GM23338 (cell line): ENCODE measurements around the gene ZXDC. TPM values are rescaled to one million over a fixed set of nuclear protein-coding genes. Genes with fewer than 3 reads are reported as not detected.

ENCODE experiments used
- ATAC-seq: fragments of 200-7000 bp; cut with Tn5 transposase; 3 replicates; pipeline ENCODE4 v1.9.1; 2020
- DNase-seq: peaks from one replicate; pipeline ENCODE4 v3.0.0-alpha.2; 2015; ENCODE audit warnings: low spot score
- H2AFZ ChIP-seq: fragments of 200-600 bp; sonication (generic); 2 replicates; pipeline ENCODE4 v1.8.0; 2016; ENCODE audit warnings: antibody characterized with exemption, mild to moderate bottlenecking, moderate library complexity
- H3F3A ChIP-seq: fragments of 200-600 bp; sonication (generic); replicated peaks from 2 replicates; pipeline ENCODE4 v1.8.0; 2017; ENCODE audit warnings: antibody characterized with exemption, mixed run types, low read depth
- H3K27ac ChIP-seq: fragments of 200-600 bp; sonication (generic); 2 replicates; pipeline ENCODE4 v1.6.1; 2016; ENCODE audit warnings: low read depth
- H3K27me3 ChIP-seq: fragments of 200-600 bp; sonication (generic); 2 replicates; pipeline ENCODE4 v1.8.0; 2016; ENCODE audit warnings: mild to moderate bottlenecking, mixed run types, moderate library complexity; ENCODE audit not compliant: insufficient read depth
- H3K36me3 ChIP-seq: fragments of 200-600 bp; sonication (generic); 2 replicates; pipeline ENCODE4 v1.8.0; 2016; ENCODE audit warnings: mild to moderate bottlenecking; ENCODE audit not compliant: insufficient read depth
- H3K4me1 ChIP-seq: fragments of 200-600 bp; sonication (generic); 2 replicates; pipeline ENCODE4 v1.8.0; 2016; ENCODE audit warnings: mild to moderate bottlenecking, moderate library complexity; ENCODE audit not compliant: insufficient read depth
- H3K4me2 ChIP-seq: fragments of 200-600 bp; sonication (generic); 2 replicates; pipeline ENCODE4 v1.7.1; 2017; ENCODE audit warnings: mixed run types
- H3K4me3 ChIP-seq: fragments of 200-600 bp; sonication (generic); 2 replicates; pipeline ENCODE4 v1.6.1; 2016; ENCODE audit warnings: mixed run types
- H3K79me2 ChIP-seq: fragments of 200-600 bp; sonication (generic); replicated peaks from 2 replicates; pipeline ENCODE4 v1.8.0; 2017; ENCODE audit warnings: mild to moderate bottlenecking; ENCODE audit not compliant: insufficient read depth
- H3K9me2 ChIP-seq: fragments of 200-600 bp; sonication (generic); 2 replicates; pipeline ENCODE4 v1.8.0; 2017; ENCODE audit not compliant: insufficient read depth
- H4K20me1 ChIP-seq: fragments of 200-600 bp; sonication (generic); replicated peaks from 2 replicates; pipeline ENCODE4 v1.8.0; 2017; ENCODE audit warnings: mild to moderate bottlenecking; ENCODE audit not compliant: insufficient read depth
- H3K27ac Mint-ChIP-seq: 2 replicates; pipeline ENCODE4 v1.8.0; 2020; ENCODE audit warnings: inconsistent platforms, mild to moderate bottlenecking, moderate library complexity, mixed read lengths
- H3K27me3 Mint-ChIP-seq: 3 replicates; pipeline ENCODE4 v1.8.0; 2022; ENCODE audit warnings: low read depth, mild to moderate bottlenecking, moderate library complexity, mixed read lengths, inconsistent platforms; ENCODE audit not compliant: insufficient read depth, poor library complexity
- H3K36me3 Mint-ChIP-seq: 3 replicates; pipeline ENCODE4 v1.8.0; 2021; ENCODE audit warnings: low read depth, mild to moderate bottlenecking, inconsistent platforms, moderate library complexity, mixed read lengths
- H3K4me1 Mint-ChIP-seq: 3 replicates; pipeline ENCODE4 v1.8.0; 2020; ENCODE audit warnings: mild to moderate bottlenecking, inconsistent platforms, mixed read lengths
- H3K4me3 Mint-ChIP-seq: 3 replicates; pipeline ENCODE4 v1.8.0; 2021; ENCODE audit warnings: moderate library complexity, mild to moderate bottlenecking, inconsistent platforms, mixed read lengths
- H3K9me3 Mint-ChIP-seq: 3 replicates; pipeline ENCODE4 v1.8.0; 2020; ENCODE audit warnings: moderate library complexity, mild to moderate bottlenecking, inconsistent platforms, mixed read lengths
- CREB1 ChIP-seq: fragments of 250-450 bp; sonication (Bioruptor Pico); IDR thresholded peaks from 2 replicates; pipeline ENCODE4 v1.5.0; 2020; ENCODE audit warnings: low read depth, mild to moderate bottlenecking, moderate library complexity
- EZH2 ChIP-seq: fragments of 200-600 bp; sonication (generic); IDR thresholded peaks from one replicate; pipeline ENCODE4 v1.8.0; 2017; ENCODE audit warnings: antibody characterized with exemption, mild to moderate bottlenecking, low read depth; ENCODE audit not compliant: unreplicated experiment
- EZH2phosphoT487 ChIP-seq: fragments of 200-600 bp; sonication (generic); IDR thresholded peaks from one replicate; pipeline ENCODE4 v1.8.1; 2018; ENCODE audit warnings: antibody characterized with exemption; ENCODE audit not compliant: unreplicated experiment
- JUNB ChIP-seq: IDR thresholded peaks from one replicate; pipeline ENCODE4 v1.6.1; 2016; ENCODE audit warnings: antibody characterized with exemption; ENCODE audit not compliant: unreplicated experiment
- NANOG ChIP-seq: IDR thresholded peaks from 2 replicates; pipeline ENCODE4 v1.6.1; 2016; ENCODE audit warnings: antibody characterized with exemption, borderline replicate concordance
- POLR2AphosphoS5 ChIP-seq: IDR thresholded peaks from 2 replicates; pipeline ENCODE4 v1.6.1; 2016; ENCODE audit warnings: antibody characterized with exemption, low read depth
- STAT1 ChIP-seq: IDR thresholded peaks from one replicate; pipeline ENCODE4 v1.6.1; 2016; ENCODE audit warnings: antibody characterized with exemption; ENCODE audit not compliant: unreplicated experiment
- ZNF114 ChIP-seq: fragments of 250-450 bp; sonication (Bioruptor Pico); IDR thresholded peaks from 2 replicates; pipeline ENCODE4 v1.5.0; 2020; ENCODE audit warnings: mild to moderate bottlenecking, moderate library complexity
- ZNF331 ChIP-seq: fragments of 250-450 bp; sonication (Bioruptor Pico); IDR thresholded peaks from 2 replicates; pipeline ENCODE4 v1.5.0; 2020; ENCODE audit warnings: low read depth, mild to moderate bottlenecking, moderate library complexity
- polyA plus RNA-seq: library from polyadenylated mRNA; unstranded; fragments of >200 nt; fragmentation: Nextera tagmentation; extraction: Ambion mirVana; gene quantifications from 2 replicates; pipeline ENCODE4 v1.2.1, GENCODE V29; 2016
- total RNA-seq: library from RNA; depleted of rRNA; stranded (reverse); fragments of >200 nt; shearing (Covaris generic); gene quantifications from 2 replicates; pipeline ENCODE4 v1.2.3, GENCODE V29; 2014
- TF ChIP-seq, protein P1 (sequence below): fragments of 250-450 bp; sonication (Bioruptor Pico); IDR thresholded peaks from 2 replicates; pipeline ENCODE4 v1.5.0; 2020; ENCODE audit warnings: mild to moderate bottlenecking, moderate library complexity
- TF ChIP-seq, protein P2 (sequence below): IDR thresholded peaks from 2 replicates; pipeline ENCODE4 v1.6.1; 2016; ENCODE audit warnings: antibody characterized with exemption
- TF ChIP-seq, protein P3 (sequence below), 2 experiments: fragments of 200-600 bp in 1 of 2; sonication (generic) in 1 of 2; conservative IDR thresholded peaks; 2 replicates each; pipeline versions ENCODE4 v1.5.1 to v1.6.1; 2016 to 2017; ENCODE audit warnings: antibody characterized with exemption in 2 of 2, low read depth in 2 of 2, mild to moderate bottlenecking in 2 of 2, moderate library complexity in 1 of 2
- TF ChIP-seq, protein P4 (sequence below): IDR thresholded peaks from one replicate; pipeline ENCODE4 v1.6.1; 2018; ENCODE audit warnings: antibody characterized with exemption; ENCODE audit not compliant: unreplicated experiment

ZXDC gene
- total and polyA plus RNA-seq, 2 experiments from 2014 or later, result 5.7 to 45.1 TPM

DNA sequence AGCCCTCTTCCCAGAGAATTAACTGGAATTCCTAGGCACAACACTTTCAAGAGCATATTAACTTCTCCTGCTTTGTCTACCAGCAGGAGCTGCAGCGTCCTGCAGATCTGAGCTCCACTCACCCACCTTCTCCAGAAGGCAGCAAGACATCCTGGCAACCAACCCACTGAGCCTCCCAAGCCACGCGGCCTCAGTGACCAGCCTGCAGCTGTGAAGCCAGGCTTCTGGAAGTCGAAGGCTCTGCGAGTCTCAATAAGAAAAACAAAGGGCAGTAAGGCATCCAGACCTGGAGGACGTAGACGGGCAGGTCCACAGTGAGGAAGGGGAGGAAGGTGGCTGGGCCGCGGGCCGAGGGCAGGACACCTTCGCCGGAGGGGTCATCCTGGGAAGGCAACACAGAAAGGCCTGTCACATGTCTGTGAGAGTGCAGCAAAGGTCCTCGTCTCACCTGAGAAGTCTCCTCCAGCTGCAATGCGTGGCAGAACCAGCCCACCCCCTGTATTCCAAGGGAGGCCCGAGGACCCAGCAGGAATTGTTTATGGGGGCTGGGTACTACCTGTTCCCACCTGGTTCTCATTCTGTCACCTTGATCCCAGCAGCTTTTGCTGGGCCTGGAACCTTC is 36.2 kb downstream of the ZXDC start:
- H3K27ac Mint-ChIP-seq, result peak overlapping the region; percentile 74; the same call in 1 of the 2 replicates
- no peaks in the 10 kb centered on the region for H3K4me1 ChIP-seq
- H3K27me3 ChIP-seq, result no peaks in the 10 kb centered on the region
- H3K4me3 Mint-ChIP-seq, result no peak overlapping the region
- H3K9me3 Mint-ChIP-seq, result no peaks in the 10 kb centered on the region
- no peak for DNase-seq
- no peaks in the 10 kb centered on the region for H3K79me2 ChIP-seq
- H3F3A ChIP-seq, result no peaks in the 10 kb centered on the region
- no peaks in the 10 kb centered on the region for H4K20me1 ChIP-seq
- H3K4me1 Mint-ChIP-seq, result peaks cover 35% of the 10 kb centered on the region
- no peaks in the 10 kb centered on the region for H3K9me2 ChIP-seq
- H3K4me3 ChIP-seq, result no peak overlapping the region
- H3K27me3 Mint-ChIP-seq, result peaks cover 2% of the 10 kb centered on the region
- H3K27ac ChIP-seq, result no peak overlapping the region
- no peak overlapping the region for H2AFZ ChIP-seq
- no peaks in the 10 kb centered on the region for H3K36me3 ChIP-seq
- peaks cover 21% of the 10 kb centered on the region for H3K36me3 Mint-ChIP-seq
- ATAC-seq, result no peak
- no peak for TF ChIP-seq STAT1
- no peak for TF ChIP-seq EZH2
- TF ChIP-seq ZNF114 (CRISPR knock-in tag), result no peak
- TF ChIP-seq EZH2phosphoT487, result no peak
- TF ChIP-seq, protein P1, sequence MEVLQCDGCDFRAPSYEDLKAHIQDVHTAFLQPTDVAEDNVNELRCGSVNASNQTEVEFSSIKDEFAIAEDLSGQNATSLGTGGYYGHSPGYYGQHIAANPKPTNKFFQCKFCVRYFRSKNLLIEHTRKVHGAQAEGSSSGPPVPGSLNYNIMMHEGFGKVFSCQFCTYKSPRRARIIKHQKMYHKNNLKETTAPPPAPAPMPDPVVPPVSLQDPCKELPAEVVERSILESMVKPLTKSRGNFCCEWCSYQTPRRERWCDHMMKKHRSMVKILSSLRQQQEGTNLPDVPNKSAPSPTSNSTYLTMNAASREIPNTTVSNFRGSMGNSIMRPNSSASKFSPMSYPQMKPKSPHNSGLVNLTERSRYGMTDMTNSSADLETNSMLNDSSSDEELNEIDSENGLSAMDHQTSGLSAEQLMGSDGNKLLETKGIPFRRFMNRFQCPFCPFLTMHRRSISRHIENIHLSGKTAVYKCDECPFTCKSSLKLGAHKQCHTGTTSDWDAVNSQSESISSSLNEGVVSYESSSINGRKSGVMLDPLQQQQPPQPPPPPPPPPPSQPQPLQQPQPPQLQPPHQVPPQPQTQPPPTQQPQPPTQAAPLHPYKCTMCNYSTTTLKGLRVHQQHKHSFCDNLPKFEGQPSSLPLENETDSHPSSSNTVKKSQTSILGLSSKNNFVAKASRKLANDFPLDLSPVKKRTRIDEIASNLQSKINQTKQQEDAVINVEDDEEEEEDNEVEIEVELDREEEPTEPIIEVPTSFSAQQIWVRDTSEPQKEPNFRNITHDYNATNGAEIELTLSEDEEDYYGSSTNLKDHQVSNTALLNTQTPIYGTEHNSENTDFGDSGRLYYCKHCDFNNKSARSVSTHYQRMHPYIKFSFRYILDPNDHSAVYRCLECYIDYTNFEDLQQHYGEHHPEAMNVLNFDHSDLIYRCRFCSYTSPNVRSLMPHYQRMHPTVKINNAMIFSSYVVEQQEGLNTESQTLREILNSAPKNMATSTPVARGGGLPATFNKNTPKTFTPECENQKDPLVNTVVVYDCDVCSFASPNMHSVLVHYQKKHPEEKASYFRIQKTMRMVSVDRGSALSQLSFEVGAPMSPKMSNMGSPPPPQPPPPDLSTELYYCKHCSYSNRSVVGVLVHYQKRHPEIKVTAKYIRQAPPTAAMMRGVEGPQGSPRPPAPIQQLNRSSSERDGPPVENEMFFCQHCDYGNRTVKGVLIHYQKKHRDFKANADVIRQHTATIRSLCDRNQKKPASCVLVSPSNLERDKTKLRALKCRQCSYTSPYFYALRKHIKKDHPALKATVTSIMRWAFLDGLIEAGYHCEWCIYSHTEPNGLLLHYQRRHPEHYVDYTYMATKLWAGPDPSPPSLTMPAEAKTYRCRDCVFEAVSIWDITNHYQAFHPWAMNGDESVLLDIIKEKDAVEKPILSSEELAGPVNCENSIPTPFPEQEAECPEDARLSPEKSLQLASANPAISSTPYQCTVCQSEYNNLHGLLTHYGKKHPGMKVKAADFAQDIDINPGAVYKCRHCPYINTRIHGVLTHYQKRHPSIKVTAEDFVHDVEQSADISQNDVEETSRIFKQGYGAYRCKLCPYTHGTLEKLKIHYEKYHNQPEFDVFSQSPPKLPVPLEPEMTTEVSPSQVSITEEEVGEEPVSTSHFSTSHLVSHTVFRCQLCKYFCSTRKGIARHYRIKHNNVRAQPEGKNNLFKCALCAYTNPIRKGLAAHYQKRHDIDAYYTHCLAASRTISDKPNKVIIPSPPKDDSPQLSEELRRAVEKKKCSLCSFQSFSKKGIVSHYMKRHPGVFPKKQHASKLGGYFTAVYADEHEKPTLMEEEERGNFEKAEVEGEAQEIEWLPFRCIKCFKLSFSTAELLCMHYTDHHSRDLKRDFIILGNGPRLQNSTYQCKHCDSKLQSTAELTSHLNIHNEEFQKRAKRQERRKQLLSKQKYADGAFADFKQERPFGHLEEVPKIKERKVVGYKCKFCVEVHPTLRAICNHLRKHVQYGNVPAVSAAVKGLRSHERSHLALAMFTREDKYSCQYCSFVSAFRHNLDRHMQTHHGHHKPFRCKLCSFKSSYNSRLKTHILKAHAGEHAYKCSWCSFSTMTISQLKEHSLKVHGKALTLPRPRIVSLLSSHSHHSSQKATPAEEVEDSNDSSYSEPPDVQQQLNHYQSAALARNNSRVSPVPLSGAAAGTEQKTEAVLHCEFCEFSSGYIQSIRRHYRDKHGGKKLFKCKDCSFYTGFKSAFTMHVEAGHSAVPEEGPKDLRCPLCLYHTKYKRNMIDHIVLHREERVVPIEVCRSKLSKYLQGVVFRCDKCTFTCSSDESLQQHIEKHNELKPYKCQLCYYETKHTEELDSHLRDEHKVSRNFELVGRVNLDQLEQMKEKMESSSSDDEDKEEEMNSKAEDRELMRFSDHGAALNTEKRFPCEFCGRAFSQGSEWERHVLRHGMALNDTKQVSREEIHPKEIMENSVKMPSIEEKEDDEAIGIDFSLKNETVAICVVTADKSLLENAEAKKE (CRISPR knock-in tag), result no peak
- TF ChIP-seq, protein P2, sequence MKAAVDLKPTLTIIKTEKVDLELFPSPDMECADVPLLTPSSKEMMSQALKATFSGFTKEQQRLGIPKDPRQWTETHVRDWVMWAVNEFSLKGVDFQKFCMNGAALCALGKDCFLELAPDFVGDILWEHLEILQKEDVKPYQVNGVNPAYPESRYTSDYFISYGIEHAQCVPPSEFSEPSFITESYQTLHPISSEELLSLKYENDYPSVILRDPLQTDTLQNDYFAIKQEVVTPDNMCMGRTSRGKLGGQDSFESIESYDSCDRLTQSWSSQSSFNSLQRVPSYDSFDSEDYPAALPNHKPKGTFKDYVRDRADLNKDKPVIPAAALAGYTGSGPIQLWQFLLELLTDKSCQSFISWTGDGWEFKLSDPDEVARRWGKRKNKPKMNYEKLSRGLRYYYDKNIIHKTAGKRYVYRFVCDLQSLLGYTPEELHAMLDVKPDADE, result no peak
- TF ChIP-seq JUNB, result no peak
- TF ChIP-seq POLR2AphosphoS5, result no peak
- TF ChIP-seq, protein P3, sequence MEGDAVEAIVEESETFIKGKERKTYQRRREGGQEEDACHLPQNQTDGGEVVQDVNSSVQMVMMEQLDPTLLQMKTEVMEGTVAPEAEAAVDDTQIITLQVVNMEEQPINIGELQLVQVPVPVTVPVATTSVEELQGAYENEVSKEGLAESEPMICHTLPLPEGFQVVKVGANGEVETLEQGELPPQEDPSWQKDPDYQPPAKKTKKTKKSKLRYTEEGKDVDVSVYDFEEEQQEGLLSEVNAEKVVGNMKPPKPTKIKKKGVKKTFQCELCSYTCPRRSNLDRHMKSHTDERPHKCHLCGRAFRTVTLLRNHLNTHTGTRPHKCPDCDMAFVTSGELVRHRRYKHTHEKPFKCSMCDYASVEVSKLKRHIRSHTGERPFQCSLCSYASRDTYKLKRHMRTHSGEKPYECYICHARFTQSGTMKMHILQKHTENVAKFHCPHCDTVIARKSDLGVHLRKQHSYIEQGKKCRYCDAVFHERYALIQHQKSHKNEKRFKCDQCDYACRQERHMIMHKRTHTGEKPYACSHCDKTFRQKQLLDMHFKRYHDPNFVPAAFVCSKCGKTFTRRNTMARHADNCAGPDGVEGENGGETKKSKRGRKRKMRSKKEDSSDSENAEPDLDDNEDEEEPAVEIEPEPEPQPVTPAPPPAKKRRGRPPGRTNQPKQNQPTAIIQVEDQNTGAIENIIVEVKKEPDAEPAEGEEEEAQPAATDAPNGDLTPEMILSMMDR (conservative IDR thresholded peaks at IDR 0.05; ENCODE audit: low read depth in 2 of 2), result no peak
- TF ChIP-seq CREB1 (CRISPR knock-in tag), result no peak
- TF ChIP-seq, protein P4, sequence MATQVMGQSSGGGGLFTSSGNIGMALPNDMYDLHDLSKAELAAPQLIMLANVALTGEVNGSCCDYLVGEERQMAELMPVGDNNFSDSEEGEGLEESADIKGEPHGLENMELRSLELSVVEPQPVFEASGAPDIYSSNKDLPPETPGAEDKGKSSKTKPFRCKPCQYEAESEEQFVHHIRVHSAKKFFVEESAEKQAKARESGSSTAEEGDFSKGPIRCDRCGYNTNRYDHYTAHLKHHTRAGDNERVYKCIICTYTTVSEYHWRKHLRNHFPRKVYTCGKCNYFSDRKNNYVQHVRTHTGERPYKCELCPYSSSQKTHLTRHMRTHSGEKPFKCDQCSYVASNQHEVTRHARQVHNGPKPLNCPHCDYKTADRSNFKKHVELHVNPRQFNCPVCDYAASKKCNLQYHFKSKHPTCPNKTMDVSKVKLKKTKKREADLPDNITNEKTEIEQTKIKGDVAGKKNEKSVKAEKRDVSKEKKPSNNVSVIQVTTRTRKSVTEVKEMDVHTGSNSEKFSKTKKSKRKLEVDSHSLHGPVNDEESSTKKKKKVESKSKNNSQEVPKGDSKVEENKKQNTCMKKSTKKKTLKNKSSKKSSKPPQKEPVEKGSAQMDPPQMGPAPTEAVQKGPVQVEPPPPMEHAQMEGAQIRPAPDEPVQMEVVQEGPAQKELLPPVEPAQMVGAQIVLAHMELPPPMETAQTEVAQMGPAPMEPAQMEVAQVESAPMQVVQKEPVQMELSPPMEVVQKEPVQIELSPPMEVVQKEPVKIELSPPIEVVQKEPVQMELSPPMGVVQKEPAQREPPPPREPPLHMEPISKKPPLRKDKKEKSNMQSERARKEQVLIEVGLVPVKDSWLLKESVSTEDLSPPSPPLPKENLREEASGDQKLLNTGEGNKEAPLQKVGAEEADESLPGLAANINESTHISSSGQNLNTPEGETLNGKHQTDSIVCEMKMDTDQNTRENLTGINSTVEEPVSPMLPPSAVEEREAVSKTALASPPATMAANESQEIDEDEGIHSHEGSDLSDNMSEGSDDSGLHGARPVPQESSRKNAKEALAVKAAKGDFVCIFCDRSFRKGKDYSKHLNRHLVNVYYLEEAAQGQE, result no peak
- no peak for TF ChIP-seq NANOG
- no peak for TF ChIP-seq ZNF331 (CRISPR knock-in tag)
- no peak overlapping the region for H3K4me2 ChIP-seq
